ENCODE data around the gene STXBP6.

Gene STXBP6

DNA sequence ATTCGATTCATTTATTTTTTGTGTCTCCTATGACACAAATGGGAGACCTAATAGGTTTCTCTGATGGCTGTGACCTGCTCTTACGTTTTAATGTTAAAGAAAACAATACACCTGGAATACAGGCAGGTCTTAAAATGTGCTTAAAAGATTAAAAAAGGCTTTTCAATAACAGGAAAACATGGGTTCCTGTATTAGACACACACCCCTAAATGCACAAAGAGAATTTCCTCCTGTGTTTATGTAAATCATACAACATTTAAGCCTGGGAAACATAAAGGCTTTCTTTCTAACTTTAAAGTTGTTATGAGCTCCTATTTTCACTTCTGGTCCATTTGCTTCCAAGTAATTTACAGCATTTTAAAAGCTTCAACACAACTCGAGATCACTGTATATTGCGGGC, 191.3 kb downstream of the STXBP6 start:
- no peak for DNase-seq (ENCODE audit: low read depth, low spot score)
- TF ChIP-seq, protein P1, sequence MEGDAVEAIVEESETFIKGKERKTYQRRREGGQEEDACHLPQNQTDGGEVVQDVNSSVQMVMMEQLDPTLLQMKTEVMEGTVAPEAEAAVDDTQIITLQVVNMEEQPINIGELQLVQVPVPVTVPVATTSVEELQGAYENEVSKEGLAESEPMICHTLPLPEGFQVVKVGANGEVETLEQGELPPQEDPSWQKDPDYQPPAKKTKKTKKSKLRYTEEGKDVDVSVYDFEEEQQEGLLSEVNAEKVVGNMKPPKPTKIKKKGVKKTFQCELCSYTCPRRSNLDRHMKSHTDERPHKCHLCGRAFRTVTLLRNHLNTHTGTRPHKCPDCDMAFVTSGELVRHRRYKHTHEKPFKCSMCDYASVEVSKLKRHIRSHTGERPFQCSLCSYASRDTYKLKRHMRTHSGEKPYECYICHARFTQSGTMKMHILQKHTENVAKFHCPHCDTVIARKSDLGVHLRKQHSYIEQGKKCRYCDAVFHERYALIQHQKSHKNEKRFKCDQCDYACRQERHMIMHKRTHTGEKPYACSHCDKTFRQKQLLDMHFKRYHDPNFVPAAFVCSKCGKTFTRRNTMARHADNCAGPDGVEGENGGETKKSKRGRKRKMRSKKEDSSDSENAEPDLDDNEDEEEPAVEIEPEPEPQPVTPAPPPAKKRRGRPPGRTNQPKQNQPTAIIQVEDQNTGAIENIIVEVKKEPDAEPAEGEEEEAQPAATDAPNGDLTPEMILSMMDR (IDR thresholded peaks at IDR 0.05; ENCODE audit: low read depth, low read length) = no peak
- no peak overlapping the region for H3K4me3 ChIP-seq (ENCODE audit: low read depth, low read length)
- in situ Hi-C loops (cut with HindIII; ENCODE audit: low sequenced_read_pairs) = no loop called here

DNA sequence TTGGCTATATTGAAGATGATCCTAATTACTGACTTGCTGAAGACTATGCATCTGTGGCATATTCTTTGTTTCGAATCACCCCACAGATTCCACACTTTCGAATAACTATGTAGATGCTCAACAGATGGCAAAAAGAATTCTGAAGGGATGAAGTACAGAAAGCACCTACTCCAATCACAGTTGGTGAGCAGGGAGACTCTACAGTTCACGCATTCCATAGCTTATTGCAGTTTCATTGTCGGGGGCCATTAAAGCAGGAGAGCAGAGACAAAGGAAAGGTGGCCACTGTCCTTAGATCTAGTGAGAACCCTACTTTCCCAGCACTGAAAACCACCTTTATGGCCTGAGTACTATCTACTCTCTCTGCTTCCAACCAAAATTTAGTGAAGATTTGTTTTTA, 191.9 kb downstream of the STXBP6 start:
- in situ Hi-C loops (cut with HindIII; ENCODE audit: low sequenced_read_pairs) = no loop called here
- H3K4me3 ChIP-seq (ENCODE audit: low read depth, low read length) = no peak overlapping the region
- TF ChIP-seq, protein P1 (IDR thresholded peaks at IDR 0.05; ENCODE audit: low read depth, low read length) = no peak
- DNase-seq (ENCODE audit: low read depth, low spot score) = no peak

DNA sequence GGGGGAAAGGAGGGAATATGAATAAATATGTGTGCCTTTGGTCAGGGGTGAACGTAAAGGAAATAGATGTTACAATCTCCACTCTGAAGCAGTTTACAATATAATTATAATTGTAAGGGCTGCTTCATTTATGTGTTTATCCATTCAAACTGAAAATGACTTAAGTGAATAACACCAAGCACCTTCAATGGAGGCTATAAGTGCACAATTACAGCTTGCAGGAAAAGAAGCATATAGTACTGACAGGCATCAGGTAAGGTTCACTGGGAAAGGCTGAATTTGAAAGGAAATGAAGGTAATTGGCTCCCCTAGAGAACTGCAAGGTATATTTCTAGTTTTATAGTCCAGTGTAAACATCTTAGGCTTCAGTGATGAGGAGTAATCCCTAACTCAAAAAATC, 192.7 kb downstream of the STXBP6 start:
- in situ Hi-C loops (cut with HindIII; ENCODE audit: low sequenced_read_pairs) = no loop called here
- no peak overlapping the region for H3K4me3 ChIP-seq (ENCODE audit: low read depth, low read length)
- no peak for DNase-seq (ENCODE audit: low read depth, low spot score)
- TF ChIP-seq, protein P1 (IDR thresholded peaks at IDR 0.05; ENCODE audit: low read depth, low read length) = no peak

DNA sequence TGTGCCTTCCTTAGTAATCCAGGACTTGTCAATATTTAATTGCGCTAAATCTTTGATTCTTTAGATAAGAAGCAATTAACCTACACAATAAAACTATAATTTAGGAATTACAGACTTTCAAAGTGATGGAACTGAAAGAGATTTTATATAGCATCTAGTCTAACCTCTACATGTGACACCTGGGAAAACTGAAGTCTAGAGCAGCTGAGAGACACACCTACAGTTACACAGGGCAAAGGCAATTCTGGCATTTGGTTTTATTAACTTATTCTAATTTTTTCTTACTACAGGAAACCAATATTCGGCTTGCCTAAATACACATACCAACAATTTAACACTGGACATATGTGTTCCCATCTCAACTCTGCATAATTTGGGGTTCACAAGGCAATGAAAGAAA, 196.5 kb downstream of the STXBP6 start:
- TF ChIP-seq, protein P1 (IDR thresholded peaks at IDR 0.05; ENCODE audit: low read depth, low read length) = no peak
- H3K4me3 ChIP-seq (ENCODE audit: low read depth, low read length) = no peak overlapping the region
- in situ Hi-C loops (cut with HindIII; ENCODE audit: low sequenced_read_pairs) = no loop called here
- DNase-seq (ENCODE audit: low read depth, low spot score) = no peak

DNA sequence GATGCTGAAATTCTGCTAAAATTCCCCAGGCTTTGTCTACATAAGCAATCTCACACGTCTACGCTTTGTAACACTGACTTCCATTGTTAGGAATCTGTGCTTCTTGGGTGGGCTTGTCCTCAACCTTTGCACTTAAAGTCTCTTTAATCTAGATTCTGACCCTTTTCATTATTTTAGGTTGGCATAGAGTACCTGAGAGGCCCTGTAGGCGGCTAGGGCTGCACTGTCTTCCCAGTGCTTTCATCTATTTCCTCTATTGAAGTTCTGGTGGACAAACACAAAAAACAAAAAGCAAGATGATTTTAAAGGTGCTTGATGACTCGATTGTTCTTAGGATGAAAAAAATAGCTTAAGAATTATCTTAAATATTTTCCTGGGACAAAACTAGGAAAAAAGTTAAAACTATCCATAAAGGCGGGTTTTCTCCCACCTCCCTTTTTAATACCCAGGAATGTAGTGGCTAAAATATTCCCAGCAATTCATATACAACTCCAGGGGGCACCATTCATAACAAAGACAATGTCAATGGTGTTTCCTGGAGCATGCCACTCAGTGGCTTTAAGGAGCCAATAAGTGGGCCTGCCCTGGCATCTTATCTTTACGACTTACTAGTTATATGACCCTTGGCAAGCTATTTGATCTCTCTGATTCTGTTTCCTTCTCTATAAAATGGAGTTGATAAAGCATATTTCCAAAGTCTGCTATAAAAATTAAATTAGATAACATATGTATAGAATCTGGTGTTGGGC, 197.5 kb downstream of the STXBP6 start:
- no peak for DNase-seq (ENCODE audit: low read depth, low spot score)
- in situ Hi-C loops (cut with HindIII; ENCODE audit: low sequenced_read_pairs) = no loop called here
- no peak overlapping the region for H3K4me3 ChIP-seq (ENCODE audit: low read depth, low read length)
- TF ChIP-seq, protein P1 (IDR thresholded peaks at IDR 0.05; ENCODE audit: low read depth, low read length) = no peak

DNA sequence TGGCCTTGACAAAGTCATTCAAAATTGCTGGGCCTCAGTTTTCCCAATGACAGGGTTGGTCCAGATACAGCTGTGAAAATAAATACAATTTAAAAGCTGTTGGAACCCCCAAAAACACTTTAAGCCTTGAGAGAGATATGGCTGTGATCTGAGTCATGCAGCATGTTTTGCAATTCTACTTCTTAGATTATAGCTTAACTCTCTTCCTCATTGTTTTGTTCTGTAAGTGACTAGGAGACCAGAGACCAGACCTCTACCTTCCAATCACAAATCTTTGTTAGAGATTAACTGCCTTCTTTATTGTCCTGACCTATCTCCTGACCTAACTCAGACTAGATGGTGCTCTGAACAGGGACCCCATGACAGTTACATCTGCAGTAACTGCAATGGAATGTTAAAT, 198.1 kb downstream of the STXBP6 start:
- TF ChIP-seq, protein P1 (IDR thresholded peaks at IDR 0.05; ENCODE audit: low read depth, low read length) = no peak
- DNase-seq (ENCODE audit: low read depth, low spot score) = no peak
- in situ Hi-C loops (cut with HindIII; ENCODE audit: low sequenced_read_pairs) = no loop called here
- H3K4me3 ChIP-seq (ENCODE audit: low read depth, low read length) = no peak overlapping the region

All from astrocyte of the spinal cord (primary cell).